ENCODE results near the gene ACYP2.
"Not testable (repeated sequence)": the region's sequence is repeated elsewhere in the genome, so short reads cannot be mapped to it uniquely, and the experiment has no call there.

Gene ACYP2

GRCh38 chr2:54115284-54116137 is at the start of gene ACYP2:
Gene ACYP2 (plus strand): TSS chr2:54115615.
- peak within 1 kb of the TSS; percentile 79 for H2AFZ ChIP-seq (ENCODE audit: low read depth, low read length, severe bottlenecking)
- no peaks in the 10 kb centered on the region; the same call in 1 of the 2 replicates for H3K79me2 ChIP-seq (ENCODE audit: insufficient read depth, low read length)
- H3K9ac ChIP-seq (ENCODE audit: low read length): peak within 1 kb of the TSS; percentile 95

GRCh38 chr2:54065891-54066290 is 49.5 kb upstream of the ACYP2 start:
- Histone ChIP-seq H4K20me1 (ENCODE audit: low read depth, low read length) (no peaks in the 10 kb centered on the region), H3K36me3 (ENCODE audit: low read length) (no peaks in the 10 kb centered on the region), H3K9me2 (replicated peaks; ENCODE audit: insufficient read depth, low read length) (no peaks in the 10 kb centered on the region), H3K4me3 (ENCODE audit: insufficient read depth, low read length, poor library complexity, severe bottlenecking) (no peak overlapping the region), H3K9me3 (ENCODE audit: insufficient read depth, low read length) (no peaks in the 10 kb centered on the region), H3K79me2 (ENCODE audit: insufficient read depth, low read length) (no peaks in the 10 kb centered on the region), H3F3A (ENCODE audit: insufficient read depth) (peaks cover 6% of the 10 kb centered on the region; the same call in 1 of the 2 replicates), H3K27me3 (ENCODE audit: low read length) (no peaks in the 10 kb centered on the region), H2AFZ (ENCODE audit: low read depth, low read length, severe bottlenecking) (no peak overlapping the region), H3K4me2 (ENCODE audit: low read depth, low read length, poor library complexity, severe bottlenecking) (no peak overlapping the region), H3K9ac (ENCODE audit: low read length) (no peak overlapping the region), H3K27ac (ENCODE audit: low read depth, low read length) (no peak overlapping the region)
- TF ChIP-seq EZH2phosphoT487 (conservative IDR thresholded peaks at IDR 0.05; ENCODE audit: low read length): no peak
- TF ChIP-seq CTCF (IDR thresholded peaks at IDR 0.05; ENCODE audit: insufficient read depth, low read length, poor library complexity, severe bottlenecking): no peak

More at GRCh38 chr2:54115284-54116137, at the start of gene ACYP2:
- Histone ChIP-seq H3K9me2 (replicated peaks; ENCODE audit: insufficient read depth, low read length) (no peaks in the 10 kb centered on the region), H3K4me2 (ENCODE audit: low read depth, low read length, poor library complexity, severe bottlenecking) (peak within 1 kb of the TSS; percentile 85), H3K27me3 (ENCODE audit: low read length) (no peaks in the 10 kb centered on the region), H3K9me3 (ENCODE audit: insufficient read depth, low read length) (peaks cover 8% of the 10 kb centered on the region; the same call in 1 of the 2 replicates), H3F3A (ENCODE audit: insufficient read depth) (peaks cover 4% of the 10 kb centered on the region; the same call in 1 of the 2 replicates), H3K36me3 (ENCODE audit: low read length) (peaks cover 17% of the 10 kb centered on the region), H3K27ac (ENCODE audit: low read depth, low read length) (peak within 1 kb of the TSS; percentile 85), H3K4me3 (ENCODE audit: insufficient read depth, low read length, poor library complexity, severe bottlenecking) (peak within 1 kb of the TSS; percentile 76), H4K20me1 (ENCODE audit: low read depth, low read length) (no peaks in the 10 kb centered on the region)
- TF ChIP-seq CTCF (IDR thresholded peaks at IDR 0.05; ENCODE audit: insufficient read depth, low read length, poor library complexity, severe bottlenecking): no peak
- TF ChIP-seq EZH2phosphoT487 (conservative IDR thresholded peaks at IDR 0.05; ENCODE audit: low read length): no peak

- Histone ChIP-seq H2AFZ (ENCODE audit: low read depth, low read length, severe bottlenecking) (no peak overlapping the region), H3K27ac (ENCODE audit: low read depth, low read length) (no peak overlapping the region), H3K9me3 (ENCODE audit: insufficient read depth, low read length) (no peaks in the 10 kb centered on the region), H3K27me3 (ENCODE audit: low read length) (no peaks in the 10 kb centered on the region), H3K79me2 (ENCODE audit: insufficient read depth, low read length) (no peaks in the 10 kb centered on the region), H3K4me3 (ENCODE audit: insufficient read depth, low read length, poor library complexity, severe bottlenecking) (no peak overlapping the region), H4K20me1 (ENCODE audit: low read depth, low read length) (no peaks in the 10 kb centered on the region), H3F3A (ENCODE audit: insufficient read depth) (no peaks in the 10 kb centered on the region), H3K4me2 (ENCODE audit: low read depth, low read length, poor library complexity, severe bottlenecking) (no peak overlapping the region), H3K9ac (ENCODE audit: low read length) (no peak overlapping the region), H3K36me3 (ENCODE audit: low read length) (no peaks in the 10 kb centered on the region), H3K9me2 (replicated peaks; ENCODE audit: insufficient read depth, low read length) (no peaks in the 10 kb centered on the region)
- no peak for TF ChIP-seq CTCF (IDR thresholded peaks at IDR 0.05; ENCODE audit: insufficient read depth, low read length, poor library complexity, severe bottlenecking)
- TF ChIP-seq EZH2phosphoT487 (conservative IDR thresholded peaks at IDR 0.05; ENCODE audit: low read length): no peak
These were observed 47.5 kb upstream of the ACYP2 start for GRCh38 chr2:54067851-54068375.

- not testable (repeated sequence) for H3K9me3 ChIP-seq (ENCODE audit: insufficient read depth, low read length); H3K4me2 ChIP-seq (ENCODE audit: low read depth, low read length, poor library complexity, severe bottlenecking); H3K79me2 ChIP-seq (ENCODE audit: insufficient read depth, low read length); H3K27me3 ChIP-seq (ENCODE audit: low read length); H3K36me3 ChIP-seq (ENCODE audit: low read length); H3K27ac ChIP-seq (ENCODE audit: low read depth, low read length); H2AFZ ChIP-seq (ENCODE audit: low read depth, low read length, severe bottlenecking); H3F3A ChIP-seq (ENCODE audit: insufficient read depth); H3K4me3 ChIP-seq (ENCODE audit: insufficient read depth, low read length, poor library complexity, severe bottlenecking); H3K9ac ChIP-seq (ENCODE audit: low read length); H3K9me2 ChIP-seq (replicated peaks; ENCODE audit: insufficient read depth, low read length); H4K20me1 ChIP-seq (ENCODE audit: low read depth, low read length)
These were observed 42.9 kb upstream of the ACYP2 start for GRCh38 chr2:54072483-54072882.
